SK-N-SH (cell line): Measurements from ENCODE around the gene PROK2. TPM values are rescaled to one million over a fixed set of nuclear protein-coding genes. Genes with fewer than 3 reads are reported as not detected.
A peak's percentile ranks its signal among the peaks of the same experiment; 100 is the strongest.

Experiments used
- CTCF ChIA-PET: fragments of 300-600, 350-600 bp; formaldehyde crosslinking; extraction: SDS; loops from one replicate; lab custom pipeline; 2021; lab: Yijun Ruan, JAX
- POLR2A ChIA-PET: fragments of 350-600 bp; sonication (Branson Sonifier 250); formaldehyde crosslinking; extraction: SDS; loops from one replicate; lab custom pipeline; 2020; ENCODE audit warnings: antibody characterized with exemption, inconsistent platforms; lab: Yijun Ruan, JAX
- DNase-seq: peaks from one replicate; pipeline ENCODE4 v3.0.0; 2012
- H2AFZ ChIP-seq: fragments of 200-600 bp; sonication (generic); 2 replicates; pipeline ENCODE4 v1.8.1; 2016; ENCODE audit warnings: antibody characterized with exemption, mild to moderate bottlenecking, low read depth
- H3F3A ChIP-seq: fragments of 200-600 bp; sonication (generic); replicated peaks from 2 replicates; pipeline ENCODE3; 2016; ENCODE audit warnings: antibody characterized with exemption, mild to moderate bottlenecking; ENCODE audit not compliant: insufficient read depth
- H3K27ac ChIP-seq, 2 experiments: fragments of 200-500 bp in 1 of 2; fragments of 200-600 bp in 1 of 2; sonication (Bioruptor generic) in 1 of 2; sonication (generic), shearing (Covaris generic) in 1 of 2; 2 replicates each; pipeline versions ENCODE4 v1.5.1 to v1.6.1; 2014 to 2016; ENCODE audit warnings: low read depth in 2 of 2, inconsistent platforms in 1 of 2, low read length in 1 of 2, mild to moderate bottlenecking in 1 of 2, mixed read lengths in 1 of 2
- H3K27me3 ChIP-seq: fragments of 200-600 bp; sonication (generic), shearing (Covaris generic); 2 replicates; pipeline ENCODE4 v1.6.1; 2016; ENCODE audit warnings: mixed run types; ENCODE audit not compliant: insufficient read depth
- H3K36me3 ChIP-seq, 2 experiments: fragments of 200-500 bp in 1 of 2; fragments of 200-600 bp in 1 of 2; sonication (Bioruptor generic) in 1 of 2; sonication (generic) in 1 of 2; replicated peaks in 1 of 2; 2 replicates each; pipeline versions ENCODE3 to v1.5.1; 2014 to 2016; ENCODE audit warnings: low read length in 1 of 2, mild to moderate bottlenecking in 1 of 2; ENCODE audit not compliant: insufficient read depth in 2 of 2, control insufficient read depth in 1 of 2
- H3K4me1 ChIP-seq, 2 experiments: fragments of 200-500 bp in 1 of 2; fragments of 200-600 bp in 1 of 2; sonication (Bioruptor generic) in 1 of 2; sonication (generic), shearing (Covaris generic) in 1 of 2; 2 replicates each; pipeline versions ENCODE4 v1.5.1 to v1.6.1; 2014 to 2016; ENCODE audit warnings: low read depth in 1 of 2, low read length in 1 of 2, mixed run types in 1 of 2; ENCODE audit not compliant: insufficient read depth in 2 of 2, control insufficient read depth in 1 of 2
- H3K4me2 ChIP-seq: fragments of 200-600 bp; sonication (generic), shearing (Covaris generic); 2 replicates; pipeline ENCODE4 v1.6.1; 2017; ENCODE audit warnings: mixed run types
- H3K4me3 ChIP-seq, 2 experiments: fragments of 200-500 bp in 1 of 2; fragments of 200-600 bp in 1 of 2; sonication (Bioruptor generic) in 1 of 2; sonication (generic), shearing (Covaris generic) in 1 of 2; 2 replicates each; pipeline versions ENCODE4 v1.5.1 to v1.8.1; 2014 to 2016; ENCODE audit warnings: low read depth in 2 of 2, inconsistent platforms in 1 of 2, low read length in 1 of 2, mild to moderate bottlenecking in 1 of 2, mixed read lengths in 1 of 2, moderate library complexity in 1 of 2
- H3K79me2 ChIP-seq: fragments of 200-600 bp; sonication (generic); 2 replicates; pipeline ENCODE4 v1.8.1; 2017; ENCODE audit warnings: mild to moderate bottlenecking; ENCODE audit not compliant: insufficient read depth
- H3K9ac ChIP-seq: fragments of 200-600 bp; sonication (generic); 2 replicates; pipeline ENCODE4 v1.6.1; 2017; ENCODE audit warnings: mixed run types
- H3K9me2 ChIP-seq: fragments of 200-600 bp; sonication (generic); 2 replicates; pipeline ENCODE4 v1.6.1; 2017; ENCODE audit warnings: mixed run types
- H3K9me3 ChIP-seq: fragments of 200-600 bp; sonication (generic); 2 replicates; pipeline ENCODE4 v1.6.1; 2017; ENCODE audit warnings: mixed run types, mild to moderate bottlenecking, moderate library complexity
- H4K20me1 ChIP-seq: fragments of 200-600 bp; sonication (generic); 2 replicates; pipeline ENCODE4 v1.6.1; 2017; ENCODE audit warnings: mild to moderate bottlenecking, mixed run types; ENCODE audit not compliant: insufficient read depth
- CHD2 ChIP-seq: fragments of 150-350 bp; IDR thresholded peaks from 2 replicates; pipeline ENCODE4 v1.6.1; 2018; ENCODE audit warnings: low read length; ENCODE audit not compliant: partially characterized antibody
- ELF1 ChIP-seq: IDR thresholded peaks from 2 replicates; pipeline ENCODE4 v1.4.0; 2012
- EZH2phosphoT487 ChIP-seq: fragments of 200-600 bp; sonication (generic); IDR thresholded peaks from 2 replicates; pipeline ENCODE4 v1.6.1; 2017; ENCODE audit warnings: low read depth, mixed run types, mild to moderate bottlenecking, antibody characterized with exemption, moderate library complexity, borderline replicate concordance
- FOXJ3 ChIP-seq: sonication (generic); formaldehyde crosslinking; IDR thresholded peaks from 2 replicates; pipeline ENCODE4 v1.5.1; 2020; ENCODE audit warnings: mild to moderate bottlenecking, missing genetic modification reagents
- FOXM1 ChIP-seq: IDR thresholded peaks from 2 replicates; pipeline ENCODE4 v1.4.0; 2012; ENCODE audit warnings: low read depth, mild to moderate bottlenecking
- MEF2A ChIP-seq: IDR thresholded peaks from 2 replicates; pipeline ENCODE4 v1.4.0; 2012; ENCODE audit warnings: low read depth, borderline replicate concordance
- MXI1 ChIP-seq: IDR thresholded peaks from 2 replicates; pipeline ENCODE4 v1.6.1; 2012; ENCODE audit warnings: mild to moderate bottlenecking, low read depth, low read length, improper control_type of control experiment
- NRF1 ChIP-seq: IDR thresholded peaks from 2 replicates; pipeline ENCODE4 v1.6.1; 2012; ENCODE audit warnings: low read depth, mild to moderate bottlenecking, low read length
- RCOR1 ChIP-seq: fragments of 150-350 bp; IDR thresholded peaks from 2 replicates; pipeline ENCODE4 v1.6.1; 2017; ENCODE audit warnings: antibody characterized with exemption, low read length
- SIN3A ChIP-seq: IDR thresholded peaks from 2 replicates; pipeline ENCODE4 v1.6.1; 2012; ENCODE audit warnings: low read depth, mild to moderate bottlenecking, low read length, moderate library complexity, borderline replicate concordance
- SMC3 ChIP-seq: IDR thresholded peaks from 2 replicates; pipeline ENCODE4 v1.6.1; 2012; ENCODE audit warnings: low read depth, low read length, improper control_type of control experiment
- TAF1 ChIP-seq: IDR thresholded peaks from 2 replicates; pipeline ENCODE4 v1.6.1; 2012; ENCODE audit warnings: low read depth, mild to moderate bottlenecking, low read length, moderate library complexity, borderline replicate concordance
- TCF12 ChIP-seq: IDR thresholded peaks from 2 replicates; pipeline ENCODE4 v1.4.0; 2012
- TEAD4 ChIP-seq: IDR thresholded peaks from 2 replicates; pipeline ENCODE4 v1.4.0; 2012; ENCODE audit warnings: mild to moderate bottlenecking, borderline replicate concordance; ENCODE audit not compliant: insufficient read depth
- WGBS: methylation state at CpG from one replicate; pipeline ENCODE4 v1.1.6; 2017; ENCODE audit warnings: low lambda C conversion rate; 5-methylcytosine and 5-hydroxymethylcytosine counted together
- polyA plus RNA-seq, 3 experiments: library from polyadenylated mRNA; depleted of rRNA; stranded (reverse); fragments of >200 nt; gene quantifications; 2 replicates each; pipeline ENCODE4 v1.2.3, GENCODE V29; 2012
- TF ChIP-seq, protein P1 (sequence below): fragments of 200-600 bp; sonication (generic); IDR thresholded peaks from 2 replicates; pipeline ENCODE4 v1.6.1; 2017; ENCODE audit warnings: antibody characterized with exemption, mild to moderate bottlenecking, moderate library complexity
- TF ChIP-seq, protein P2 (sequence below): fragments of 150-350 bp; IDR thresholded peaks from 2 replicates; pipeline ENCODE4 v1.6.1; 2017; ENCODE audit warnings: antibody characterized with exemption, low read length, low read depth, borderline replicate concordance

PROK2 gene
- polyA plus RNA-seq, 1 of the 3 experiments (the other 2 are of a cell fraction), result not detected

DNA sequence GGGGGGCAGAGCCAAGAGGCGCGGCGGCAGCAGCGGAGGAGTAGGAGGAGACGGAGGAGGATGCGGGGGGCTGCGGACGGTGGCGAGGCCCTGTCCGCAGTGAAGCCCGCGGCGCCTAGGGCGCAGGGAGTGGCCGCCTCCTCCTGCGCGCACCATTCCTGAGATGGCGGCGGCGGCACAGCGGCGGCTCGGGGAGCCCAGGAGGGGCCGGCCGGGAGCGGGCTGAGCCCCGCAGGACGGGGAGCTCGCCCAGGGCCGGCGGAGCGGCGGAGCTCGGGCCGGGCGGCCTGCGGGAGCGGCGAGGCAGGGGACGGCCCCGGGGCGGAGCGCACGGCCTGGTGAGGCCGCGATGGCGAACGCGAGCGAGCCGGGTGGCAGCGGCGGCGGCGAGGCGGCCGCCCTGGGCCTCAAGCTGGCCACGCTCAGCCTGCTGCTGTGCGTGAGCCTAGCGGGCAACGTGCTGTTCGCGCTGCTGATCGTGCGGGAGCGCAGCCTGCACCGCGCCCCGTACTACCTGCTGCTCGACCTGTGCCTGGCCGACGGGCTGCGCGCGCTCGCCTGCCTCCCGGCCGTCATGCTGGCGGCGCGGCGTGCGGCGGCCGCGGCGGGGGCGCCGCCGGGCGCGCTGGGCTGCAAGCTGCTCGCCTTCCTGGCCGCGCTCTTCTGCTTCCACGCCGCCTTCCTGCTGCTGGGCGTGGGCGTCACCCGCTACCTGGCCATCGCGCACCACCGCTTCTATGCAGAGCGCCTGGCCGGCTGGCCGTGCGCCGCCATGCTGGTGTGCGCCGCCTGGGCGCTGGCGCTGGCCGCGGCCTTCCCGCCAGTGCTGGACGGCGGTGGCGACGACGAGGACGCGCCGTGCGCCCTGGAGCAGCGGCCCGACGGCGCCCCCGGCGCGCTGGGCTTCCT is 31.0 kb downstream of the PROK2 start, which contains the start of gene GPR27:
GPR27 (plus strand) TSS at position 155 of the 909 bp plus-strand sequence; CDS start at position 350, 195 bp downstream.
- Histone ChIP-seq H3K9ac (no peak within 1 kb of the TSS), H3K27ac (peak within 1 kb of the TSS in 1 of 2 experiments; percentile 69; a peak in 1 of 4 replicates), H2AFZ (no peak within 1 kb of the TSS), H3F3A (no peaks in the 10 kb centered on the region), H3K27me3 (peaks cover 17% of the 10 kb centered on the region), H3K79me2 (no peaks in the 10 kb centered on the region), H3K4me2 (no peak within 1 kb of the TSS), H4K20me1 (no peaks in the 10 kb centered on the region), H3K4me1 (peaks cover 0 to 15% of the 10 kb centered on the region in 2 experiments; a peak in 1 of 4 replicates), H3K9me3 (no peaks in the 10 kb centered on the region), H3K9me2 (no peaks in the 10 kb centered on the region), H3K4me3 (peak within 1 kb of the TSS in 1 of 2 experiments; percentile 55; a peak in 2 of 4 replicates), H3K36me3 (no peaks in the 10 kb centered on the region)
- POLR2A ChIA-PET, result interaction anchor here (0.5 kb wide), 1 partner anchor 30 kb away, joined by 3 read pairs; no protein-coding TSS in a partner anchor
- WGBS, result 5% methylated on average over 22 of the region's 131 CpGs
- peak; percentile 85 for DNase-seq
- TF ChIP-seq SIN3A (no peak), FOXM1 (no peak), RCOR1 (no peak), TAF1 (no peak), TEAD4 (no peak)
- TF ChIP-seq, protein P1, sequence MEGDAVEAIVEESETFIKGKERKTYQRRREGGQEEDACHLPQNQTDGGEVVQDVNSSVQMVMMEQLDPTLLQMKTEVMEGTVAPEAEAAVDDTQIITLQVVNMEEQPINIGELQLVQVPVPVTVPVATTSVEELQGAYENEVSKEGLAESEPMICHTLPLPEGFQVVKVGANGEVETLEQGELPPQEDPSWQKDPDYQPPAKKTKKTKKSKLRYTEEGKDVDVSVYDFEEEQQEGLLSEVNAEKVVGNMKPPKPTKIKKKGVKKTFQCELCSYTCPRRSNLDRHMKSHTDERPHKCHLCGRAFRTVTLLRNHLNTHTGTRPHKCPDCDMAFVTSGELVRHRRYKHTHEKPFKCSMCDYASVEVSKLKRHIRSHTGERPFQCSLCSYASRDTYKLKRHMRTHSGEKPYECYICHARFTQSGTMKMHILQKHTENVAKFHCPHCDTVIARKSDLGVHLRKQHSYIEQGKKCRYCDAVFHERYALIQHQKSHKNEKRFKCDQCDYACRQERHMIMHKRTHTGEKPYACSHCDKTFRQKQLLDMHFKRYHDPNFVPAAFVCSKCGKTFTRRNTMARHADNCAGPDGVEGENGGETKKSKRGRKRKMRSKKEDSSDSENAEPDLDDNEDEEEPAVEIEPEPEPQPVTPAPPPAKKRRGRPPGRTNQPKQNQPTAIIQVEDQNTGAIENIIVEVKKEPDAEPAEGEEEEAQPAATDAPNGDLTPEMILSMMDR, result no peak
- CTCF ChIA-PET, result interaction anchor here (1.0 to 1.8 kb wide), 3 partner anchors 24 to 121 kb away, joined by 4 to 9 read pairs (median 6); no protein-coding TSS in a partner anchor

DNA sequence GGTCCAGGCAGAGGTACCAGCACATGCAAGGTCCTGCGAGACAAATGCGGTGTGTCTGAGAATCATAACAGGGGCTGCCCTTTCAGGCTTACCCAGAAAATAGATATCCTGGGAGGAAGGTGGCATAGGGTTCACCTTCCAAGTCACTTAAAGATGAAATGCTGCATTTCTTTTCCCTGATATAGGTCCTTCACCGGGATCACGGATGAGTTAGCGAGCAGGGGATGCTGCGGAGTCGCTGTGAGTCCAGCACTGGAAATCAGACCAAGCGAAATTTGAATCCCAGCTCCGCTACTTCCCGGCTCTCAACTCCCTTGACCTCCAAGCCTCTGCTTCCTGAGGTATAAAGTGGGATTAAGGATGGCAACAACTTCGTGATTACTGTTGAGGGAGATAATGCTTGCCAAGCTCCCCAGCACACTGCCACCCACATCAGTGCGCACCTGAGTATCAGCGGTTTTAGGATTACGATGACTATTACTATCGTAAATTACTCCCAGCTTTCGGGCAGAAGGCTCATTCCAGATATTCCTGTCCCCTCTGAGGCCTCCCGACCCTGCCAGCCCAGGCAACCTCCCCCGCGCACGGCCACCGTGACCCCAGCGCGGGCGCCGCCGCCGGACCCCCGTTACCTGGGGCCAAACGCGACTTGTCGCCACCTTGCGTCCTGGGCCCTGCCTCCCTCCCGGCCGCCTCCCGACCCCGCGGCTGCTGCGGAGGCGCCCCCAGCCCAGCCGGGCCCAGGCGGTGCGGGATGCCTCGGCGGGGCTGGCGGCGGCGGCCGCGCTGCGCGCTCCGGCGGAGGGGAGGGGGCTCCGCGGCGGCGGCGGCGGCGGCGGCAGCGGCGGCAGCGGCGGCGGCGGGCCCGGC is 31.9 kb downstream of the PROK2 start:
- peak; percentile 80 for DNase-seq
- Histone ChIP-seq H3K4me3 (peak overlapping the region in 1 of 2 experiments; percentile 55; a peak in 2 of 4 replicates), H3K9me2 (no peaks in the 10 kb centered on the region), H3K79me2 (no peaks in the 10 kb centered on the region), H2AFZ (no peak overlapping the region), H3F3A (no peaks in the 10 kb centered on the region), H4K20me1 (no peaks in the 10 kb centered on the region), H3K9ac (no peak overlapping the region), H3K4me1 (peaks cover 0 to 15% of the 10 kb centered on the region in 2 experiments; a peak in 1 of 4 replicates), H3K4me2 (no peak overlapping the region), H3K27me3 (peaks cover 17% of the 10 kb centered on the region), H3K9me3 (no peaks in the 10 kb centered on the region), H3K36me3 (no peaks in the 10 kb centered on the region), H3K27ac (no peak overlapping the region; a peak in 1 of 4 replicates)
- ChIA-PET CTCF (interaction anchor here (0.6 to 2.0 kb wide), 6 partner anchors 15 to 1098 kb away, joined by 3 to 13 read pairs (median 5); no protein-coding TSS in a partner anchor), POLR2A (interaction anchor here (0.7 kb wide), 1 partner anchor 27 kb away, joined by 3 read pairs; no protein-coding TSS in a partner anchor)
- WGBS, result 55% methylated on average over 20 of the region's 68 CpGs
- TF ChIP-seq EZH2phosphoT487 (no peak), FOXJ3 (no peak), MEF2A (no peak), NRF1 (no peak), ELF1 (no peak), MXI1 (no peak), TCF12 (no peak), CHD2 (no peak), SMC3 (no peak), FOXM1 (no peak)
- TF ChIP-seq, protein P1, result no peak
- TF ChIP-seq, protein P2, sequence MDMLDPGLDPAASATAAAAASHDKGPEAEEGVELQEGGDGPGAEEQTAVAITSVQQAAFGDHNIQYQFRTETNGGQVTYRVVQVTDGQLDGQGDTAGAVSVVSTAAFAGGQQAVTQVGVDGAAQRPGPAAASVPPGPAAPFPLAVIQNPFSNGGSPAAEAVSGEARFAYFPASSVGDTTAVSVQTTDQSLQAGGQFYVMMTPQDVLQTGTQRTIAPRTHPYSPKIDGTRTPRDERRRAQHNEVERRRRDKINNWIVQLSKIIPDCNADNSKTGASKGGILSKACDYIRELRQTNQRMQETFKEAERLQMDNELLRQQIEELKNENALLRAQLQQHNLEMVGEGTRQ, result no peak
